ENCODE results near the gene CELSR3.

CELSR3 gene

DNA sequence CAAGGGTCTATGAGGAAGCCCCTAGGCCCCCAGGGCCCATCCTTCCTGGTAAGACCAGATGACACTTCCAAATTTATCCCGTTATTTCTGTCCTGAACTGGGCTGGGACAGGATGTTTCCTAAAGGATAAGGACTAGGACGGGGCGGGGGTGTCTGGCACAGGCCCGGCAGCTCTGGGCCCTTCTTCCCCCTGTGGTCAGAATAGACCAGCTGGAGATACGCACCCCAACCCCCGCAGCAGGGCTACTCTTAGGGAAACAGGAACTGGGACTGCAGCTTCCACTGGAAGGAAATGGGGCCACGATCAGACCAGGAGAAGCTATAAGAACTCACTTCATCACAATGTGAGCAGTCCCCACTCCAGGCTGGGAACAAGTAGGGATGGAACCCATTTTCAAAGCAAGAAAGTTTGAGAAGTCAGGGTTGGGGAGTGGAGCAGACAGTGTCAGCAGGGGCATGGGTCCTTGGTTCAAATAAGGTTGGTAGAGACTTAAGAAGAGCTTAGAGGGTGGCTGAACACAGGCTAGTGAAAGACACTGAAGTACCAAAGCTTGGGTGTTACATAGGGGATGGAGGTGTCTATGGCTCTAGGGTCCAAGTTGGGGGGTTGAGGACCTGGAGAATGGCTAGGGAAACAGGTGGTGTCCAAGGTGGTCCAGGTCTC, 21.9 kb upstream of the CELSR3 start:
- no peak for DNase-seq (ENCODE audit: low spot score)
- ChIA-PET POLR2A (ENCODE audit: low non-redundant PET) (no interaction called here), CTCF (interaction anchor here (0.7 to 1.2 kb wide), 3 partner anchors 14 to 220 kb away, joined by 4 to 5 read pairs (median 4); no protein-coding TSS in a partner anchor)
- TF ChIP-seq, protein P1, sequence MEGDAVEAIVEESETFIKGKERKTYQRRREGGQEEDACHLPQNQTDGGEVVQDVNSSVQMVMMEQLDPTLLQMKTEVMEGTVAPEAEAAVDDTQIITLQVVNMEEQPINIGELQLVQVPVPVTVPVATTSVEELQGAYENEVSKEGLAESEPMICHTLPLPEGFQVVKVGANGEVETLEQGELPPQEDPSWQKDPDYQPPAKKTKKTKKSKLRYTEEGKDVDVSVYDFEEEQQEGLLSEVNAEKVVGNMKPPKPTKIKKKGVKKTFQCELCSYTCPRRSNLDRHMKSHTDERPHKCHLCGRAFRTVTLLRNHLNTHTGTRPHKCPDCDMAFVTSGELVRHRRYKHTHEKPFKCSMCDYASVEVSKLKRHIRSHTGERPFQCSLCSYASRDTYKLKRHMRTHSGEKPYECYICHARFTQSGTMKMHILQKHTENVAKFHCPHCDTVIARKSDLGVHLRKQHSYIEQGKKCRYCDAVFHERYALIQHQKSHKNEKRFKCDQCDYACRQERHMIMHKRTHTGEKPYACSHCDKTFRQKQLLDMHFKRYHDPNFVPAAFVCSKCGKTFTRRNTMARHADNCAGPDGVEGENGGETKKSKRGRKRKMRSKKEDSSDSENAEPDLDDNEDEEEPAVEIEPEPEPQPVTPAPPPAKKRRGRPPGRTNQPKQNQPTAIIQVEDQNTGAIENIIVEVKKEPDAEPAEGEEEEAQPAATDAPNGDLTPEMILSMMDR (conservative IDR thresholded peaks at IDR 0.05; ENCODE audit: low read depth), result no peak
- H3K27ac ChIP-seq, result peak overlapping the region; percentile 85

DNA sequence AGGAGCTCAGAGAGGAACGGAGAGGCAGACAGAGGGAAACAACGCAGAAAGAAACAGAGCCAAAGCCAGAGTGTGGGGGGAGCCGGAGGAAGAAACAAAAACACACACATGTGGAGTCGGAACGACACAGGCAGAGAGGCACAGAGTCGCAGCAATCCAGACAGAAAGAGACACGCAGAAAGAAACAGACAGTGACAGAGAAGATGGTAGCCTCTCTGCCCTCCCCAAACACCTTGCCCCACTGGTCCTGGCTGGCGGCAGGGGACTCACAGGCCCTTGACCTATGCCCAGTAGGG, 21.3 kb upstream of the CELSR3 start:
- TF ChIP-seq, protein P1 (conservative IDR thresholded peaks at IDR 0.05; ENCODE audit: low read depth), result no peak
- peak overlapping the region; percentile 85 for H3K27ac ChIP-seq
- DNase-seq (ENCODE audit: low spot score), result no peak
- ChIA-PET CTCF (interaction anchor here (1.2 kb wide), 1 partner anchor 14 kb away, joined by 5 read pairs; no protein-coding TSS in a partner anchor), POLR2A (ENCODE audit: low non-redundant PET) (no interaction called here)

GRCh38 chr3:48682786-48683185, 20.1 kb upstream of the CELSR3 start:
- ChIA-PET POLR2A (ENCODE audit: low non-redundant PET) (no interaction called here), CTCF (interaction anchor here (0.6 kb wide), 1 partner anchor 184 kb away, joined by 4 read pairs; no protein-coding TSS in a partner anchor)
- no peak for DNase-seq (ENCODE audit: low spot score)
- H3K27ac ChIP-seq, result peak overlapping the region; percentile 85
- TF ChIP-seq, protein P1 (conservative IDR thresholded peaks at IDR 0.05; ENCODE audit: low read depth), result no peak

GRCh38 chr3:48681974-48682610, 19.4 kb upstream of the CELSR3 start:
- peak overlapping the region; percentile 85; the same call in 1 of the 2 replicates for H3K27ac ChIP-seq
- CTCF ChIA-PET, result no interaction called here
- POLR2A ChIA-PET (ENCODE audit: low non-redundant PET), result no interaction called here
- TF ChIP-seq, protein P1 (conservative IDR thresholded peaks at IDR 0.05; ENCODE audit: low read depth), result no peak
- DNase-seq (ENCODE audit: low spot score), result no peak

DNA sequence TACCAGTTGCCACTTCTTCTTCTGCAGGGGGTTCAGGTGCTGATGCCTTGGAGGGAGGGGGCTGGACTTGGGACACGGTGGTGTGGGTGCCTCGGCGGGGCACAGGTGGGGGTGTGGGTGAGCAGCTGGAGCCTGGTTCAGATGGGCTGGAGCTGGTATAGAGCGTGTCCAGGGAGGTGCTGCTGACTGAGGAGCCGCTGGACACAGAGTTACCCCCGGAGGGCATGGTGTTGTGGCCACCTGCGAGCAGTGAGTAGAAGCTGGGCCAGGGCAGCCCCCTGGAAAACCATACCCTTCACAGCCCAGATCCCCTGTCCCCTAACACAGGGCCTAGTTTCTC, 18.8 kb upstream of the CELSR3 start:
- TF ChIP-seq, protein P1 (conservative IDR thresholded peaks at IDR 0.05; ENCODE audit: low read depth), result no peak
- POLR2A ChIA-PET (ENCODE audit: low non-redundant PET), result no interaction called here
- CTCF ChIA-PET, result no interaction called here
- H3K27ac ChIP-seq, result peak overlapping the region; percentile 10
- no peak for DNase-seq (ENCODE audit: low spot score)

GRCh38 chr3:48680811-48681540, 18.3 kb upstream of the CELSR3 start:
- CTCF ChIA-PET, result no interaction called here
- TF ChIP-seq, protein P1 (conservative IDR thresholded peaks at IDR 0.05; ENCODE audit: low read depth), result no peak
- H3K27ac ChIP-seq, result peak overlapping the region; percentile 13
- DNase-seq (ENCODE audit: low spot score), result no peak
- POLR2A ChIA-PET (ENCODE audit: low non-redundant PET), result interaction anchor here (0.5 kb wide), 1 partner anchor 239 kb away, joined by 7 read pairs; no protein-coding TSS in a partner anchor

Measured in RWPE1 (cell line).